Lung (tissue), 12 donors: ENCODE measurements around the gene LBHD2. TPM values are rescaled to one million over a fixed set of nuclear protein-coding genes. Genes with fewer than 3 reads are reported as not detected.
A peak's percentile ranks its signal among the peaks of the same experiment; 100 is the strongest.

Source experiments
- ATAC-seq: fragments of 200-7000 bp; cut with Tn5 transposase; one replicate; pipeline ENCODE4 v1.9.1; 2020; ENCODE audit warnings: moderate number of reproducible peaks; ENCODE audit not compliant: insufficient read depth, low FRiP score
- DNase-seq, 3 donors: peaks; one replicate each; pipeline ENCODE4 v3.0.0-alpha.2; 2013 to 2017
- H3K27ac ChIP-seq, 2 donors: one replicate each; pipeline ENCODE4 v1.5.1; 2013; ENCODE audit warnings: mild to moderate bottlenecking in 2 of 2, moderate library complexity in 2 of 2, control low read depth in 1 of 2, inconsistent platforms in 1 of 2, low read depth in 1 of 2, low read length in 1 of 2
- H3K27me3 ChIP-seq, 3 donors: one replicate each; pipeline ENCODE4 v1.5.1; 2013; ENCODE audit warnings: low read length in 2 of 3; ENCODE audit not compliant: control insufficient read depth in 3 of 3, insufficient read depth in 3 of 3
- H3K36me3 ChIP-seq, 4 donors: one replicate each; pipeline ENCODE4 v1.5.1; 2013; ENCODE audit warnings: low read length in 4 of 4, mild to moderate bottlenecking in 1 of 4, moderate library complexity in 1 of 4; ENCODE audit not compliant: control insufficient read depth in 4 of 4, insufficient read depth in 4 of 4
- H3K4me1 ChIP-seq, 5 donors: one replicate each; pipeline ENCODE4 v1.5.1; 2013; ENCODE audit warnings: low read length in 5 of 5, mild to moderate bottlenecking in 2 of 5, moderate library complexity in 1 of 5; ENCODE audit not compliant: control insufficient read depth in 5 of 5, insufficient read depth in 5 of 5
- H3K4me3 ChIP-seq: one replicate; pipeline ENCODE4 v1.5.1; 2013; ENCODE audit warnings: mild to moderate bottlenecking, control low read depth, moderate library complexity
- H3K9ac ChIP-seq, 2 donors: one replicate each; pipeline ENCODE4 v1.5.1; 2013; ENCODE audit warnings: low read length in 2 of 2, control low read depth in 1 of 2; ENCODE audit not compliant: insufficient read depth in 1 of 2
- H3K9me3 ChIP-seq, 4 donors: one replicate each; pipeline ENCODE4 v1.5.1; 2013; ENCODE audit warnings: low read length in 3 of 4, mild to moderate bottlenecking in 1 of 4, moderate library complexity in 1 of 4; ENCODE audit not compliant: control insufficient read depth in 4 of 4, insufficient read depth in 3 of 4
- WGBS, 2 donors: extraction: QIAGEN DNeasy Blood & Tissue Kit; methylation state at CpG; one replicate each; pipeline ENCODE4 v1.1.7; 2013; 5-methylcytosine and 5-hydroxymethylcytosine counted together
- polyA plus RNA-seq, 2 donors: library from polyadenylated mRNA; stranded (reverse); fragments of 200-250 nt; gene quantifications; one replicate each; pipeline ENCODE4 v1.2.1, GENCODE V29; 2013
- total RNA-seq, 2 donors: library from RNA; depleted of rRNA in 1 of 2; stranded (reverse); fragments of >200 nt in 1 of 2; gene quantifications; one replicate each; pipeline ENCODE4 v1.2.1, GENCODE V29; 2014 to 2021
- TF ChIP-seq, protein P1 (sequence below): IDR thresholded peaks from 2 replicates; pipeline ENCODE4 v1.5.1; 2012; ENCODE audit warnings: mild to moderate bottlenecking; ENCODE audit errors: control extremely low read depth, extremely low read depth
- donor health status: control.
- donor health status: control.
- donor health status: Bipolar disorder and iron deficiency.
- donor health status: healthy.
- donor health status: DM: yes; HTN: yes; CAD: no.

The LBHD2 gene
- total and polyA plus RNA-seq, 4 donors: 0.08 TPM; not detected in 3

- TF ChIP-seq, protein P1, sequence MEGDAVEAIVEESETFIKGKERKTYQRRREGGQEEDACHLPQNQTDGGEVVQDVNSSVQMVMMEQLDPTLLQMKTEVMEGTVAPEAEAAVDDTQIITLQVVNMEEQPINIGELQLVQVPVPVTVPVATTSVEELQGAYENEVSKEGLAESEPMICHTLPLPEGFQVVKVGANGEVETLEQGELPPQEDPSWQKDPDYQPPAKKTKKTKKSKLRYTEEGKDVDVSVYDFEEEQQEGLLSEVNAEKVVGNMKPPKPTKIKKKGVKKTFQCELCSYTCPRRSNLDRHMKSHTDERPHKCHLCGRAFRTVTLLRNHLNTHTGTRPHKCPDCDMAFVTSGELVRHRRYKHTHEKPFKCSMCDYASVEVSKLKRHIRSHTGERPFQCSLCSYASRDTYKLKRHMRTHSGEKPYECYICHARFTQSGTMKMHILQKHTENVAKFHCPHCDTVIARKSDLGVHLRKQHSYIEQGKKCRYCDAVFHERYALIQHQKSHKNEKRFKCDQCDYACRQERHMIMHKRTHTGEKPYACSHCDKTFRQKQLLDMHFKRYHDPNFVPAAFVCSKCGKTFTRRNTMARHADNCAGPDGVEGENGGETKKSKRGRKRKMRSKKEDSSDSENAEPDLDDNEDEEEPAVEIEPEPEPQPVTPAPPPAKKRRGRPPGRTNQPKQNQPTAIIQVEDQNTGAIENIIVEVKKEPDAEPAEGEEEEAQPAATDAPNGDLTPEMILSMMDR: no peak
- Histone ChIP-seq H3K9ac (no peak overlapping the region), H3K4me1 (peaks cover 0 to 42% (median 17%) of the 10 kb centered on the region in 5 donors), H3K36me3 (peaks cover 0 to 22% (median 0%) of the 10 kb centered on the region in 4 donors), H3K9me3 (no peaks in the 10 kb centered on the region), H3K27me3 (peaks cover 0 to 8% (median 0%) of the 10 kb centered on the region in 3 donors), H3K4me3 (no peak overlapping the region), H3K27ac (no peak overlapping the region)
- no peak for ATAC-seq
- WGBS, 2 donors: 79 to 86% methylated on average over 21 to 22 of the region's 22 CpGs
- no peak for DNase-seq
Observed at GRCh38 chr14:103126088-103126872, 42.3 kb downstream of the LBHD2 start.

DNA sequence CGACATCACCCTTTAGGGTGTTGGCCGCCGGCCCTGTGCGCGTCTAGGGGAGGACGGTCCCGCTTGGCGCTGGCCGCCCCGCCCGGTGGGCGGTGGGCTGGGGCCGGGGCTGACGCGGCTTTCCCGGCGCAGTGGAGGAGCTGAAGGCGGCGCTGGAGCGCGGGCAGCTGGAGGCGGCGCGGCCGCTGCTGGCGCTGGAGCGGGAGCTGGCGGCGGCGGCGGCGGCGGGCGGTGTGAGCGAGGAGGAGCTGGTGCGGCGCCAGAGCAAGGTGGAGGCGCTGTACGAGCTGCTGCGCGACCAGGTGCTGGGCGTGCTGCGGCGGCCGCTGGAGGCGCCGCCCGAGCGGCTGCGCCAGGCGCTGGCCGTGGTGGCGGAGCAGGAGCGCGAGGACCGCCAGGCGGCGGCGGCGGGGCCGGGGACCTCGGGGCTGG is 42.9 kb downstream of the LBHD2 start:
- Histone ChIP-seq H3K9me3 (no peaks in the 10 kb centered on the region), H3K36me3 (peaks cover 0 to 25% (median 0%) of the 10 kb centered on the region in 4 donors), H3K9ac (no peak overlapping the region), H3K27ac (no peak overlapping the region), H3K4me1 (peaks cover 0 to 39% (median 18%) of the 10 kb centered on the region in 5 donors), H3K4me3 (no peak overlapping the region), H3K27me3 (peaks cover 0 to 8% (median 0%) of the 10 kb centered on the region in 3 donors)
- TF ChIP-seq, protein P1: no peak
- ATAC-seq: peak; percentile 3
- DNase-seq: peak; percentile 74 to 83 (median 81)
- WGBS, 2 donors: 55 to 82% methylated on average over 58 to 62 of the region's 62 CpGs

- ATAC-seq: no peak
- H3K4me1 ChIP-seq: peaks cover 0 to 37% (median 13%) of the 10 kb centered on the region in 5 donors
Observed at GRCh38 chr14:103127356-103127755, 43.3 kb downstream of the LBHD2 start.

More at GRCh38 chr14:103127356-103127755, 43.3 kb downstream of the LBHD2 start:
- no peak for DNase-seq
- WGBS, 2 donors: 76 to 79% methylated on average over 36 to 39 of the region's 39 CpGs
- TF ChIP-seq, protein P1: no peak
- no peak overlapping the region for H3K4me3 ChIP-seq
- peaks cover 0 to 8% (median 0%) of the 10 kb centered on the region in 3 donors for H3K27me3 ChIP-seq
- H3K27ac ChIP-seq: no peak overlapping the region
- no peaks in the 10 kb centered on the region for H3K9me3 ChIP-seq
- H3K36me3 ChIP-seq: peaks cover 0 to 26% (median 0%) of the 10 kb centered on the region in 4 donors
- no peak overlapping the region for H3K9ac ChIP-seq
